ENCODE data around the gene VEGFC. TPM values are rescaled to one million over a fixed set of nuclear protein-coding genes. Genes with fewer than 3 reads are reported as not detected.

The VEGFC gene
- polyA plus RNA-seq, 1 of the 3 experiments (the other 2 are of a cell fraction): 81.9 TPM

GRCh38 chr4:176837169-176837895 is 44.6 kb upstream of the VEGFC start:
- Histone ChIP-seq H2AFZ (ENCODE audit: low read depth) (no peak overlapping the region), H3K4me3 (ENCODE audit: low read depth in 2 of 2, low read length in 1 of 2) (no peak overlapping the region), H3K36me3 (replicated peaks in 1 of 2; ENCODE audit: control insufficient read depth in 1 of 2, insufficient read depth in 2 of 2, low read length in 1 of 2) (no peaks in the 10 kb centered on the region), H3K79me2 (ENCODE audit: insufficient read depth) (no peaks in the 10 kb centered on the region; the same call in 1 of the 2 replicates), H3K9ac (no peak overlapping the region), H3K9me3 (no peaks in the 10 kb centered on the region), H3K27me3 (ENCODE audit: insufficient read depth) (no peaks in the 10 kb centered on the region), H3F3A (replicated peaks; ENCODE audit: insufficient read depth) (peaks cover 57% of the 10 kb centered on the region), H3K4me2 (no peak overlapping the region), H3K27ac (ENCODE audit: low read depth in 2 of 2, low read length in 1 of 2) (peak overlapping the region; percentile 9 to 89; a peak in 3 of 4 replicates), H3K4me1 (ENCODE audit: control insufficient read depth in 1 of 2, insufficient read depth in 2 of 2, low read depth in 1 of 2, low read length in 1 of 2) (peaks cover 0 to 21% of the 10 kb centered on the region in 2 experiments; a peak in 2 of 4 replicates), H3K9me2 (no peaks in the 10 kb centered on the region), H4K20me1 (ENCODE audit: insufficient read depth) (no peaks in the 10 kb centered on the region)
- TF ChIP-seq JUND (IDR thresholded peaks at IDR 0.05) (no peak), NRF1 (IDR thresholded peaks at IDR 0.05; ENCODE audit: low read depth, low read length) (no peak), EP300 (IDR thresholded peaks at IDR 0.05; ENCODE audit: borderline replicate concordance in 1 of 2, low read depth in 1 of 2, low read length in 1 of 2) (no peak), ZBTB33 (IDR thresholded peaks at IDR 0.05; ENCODE audit: borderline replicate concordance, low read depth) (no peak), FOXM1 (IDR thresholded peaks at IDR 0.05; ENCODE audit: low read depth) (no peak), FOSL2 (IDR thresholded peaks at IDR 0.05; ENCODE audit: borderline replicate concordance, low read depth) (no peak), TEAD4 (IDR thresholded peaks at IDR 0.05; ENCODE audit: borderline replicate concordance, insufficient read depth) (no peak), MEF2A (IDR thresholded peaks at IDR 0.05; ENCODE audit: borderline replicate concordance, low read depth) (no peak), GATA2 (CRISPR knock-in tag; IDR thresholded peaks at IDR 0.05) (no peak), RAD21 (IDR thresholded peaks at IDR 0.05; ENCODE audit: low read length) (no peak), FOXJ3 (CRISPR knock-in tag; IDR thresholded peaks at IDR 0.05) (no peak), POLR2AphosphoS5 (IDR thresholded peaks at IDR 0.05; ENCODE audit: low read depth, low read length) (no peak)
- TF ChIP-seq, protein P1, sequence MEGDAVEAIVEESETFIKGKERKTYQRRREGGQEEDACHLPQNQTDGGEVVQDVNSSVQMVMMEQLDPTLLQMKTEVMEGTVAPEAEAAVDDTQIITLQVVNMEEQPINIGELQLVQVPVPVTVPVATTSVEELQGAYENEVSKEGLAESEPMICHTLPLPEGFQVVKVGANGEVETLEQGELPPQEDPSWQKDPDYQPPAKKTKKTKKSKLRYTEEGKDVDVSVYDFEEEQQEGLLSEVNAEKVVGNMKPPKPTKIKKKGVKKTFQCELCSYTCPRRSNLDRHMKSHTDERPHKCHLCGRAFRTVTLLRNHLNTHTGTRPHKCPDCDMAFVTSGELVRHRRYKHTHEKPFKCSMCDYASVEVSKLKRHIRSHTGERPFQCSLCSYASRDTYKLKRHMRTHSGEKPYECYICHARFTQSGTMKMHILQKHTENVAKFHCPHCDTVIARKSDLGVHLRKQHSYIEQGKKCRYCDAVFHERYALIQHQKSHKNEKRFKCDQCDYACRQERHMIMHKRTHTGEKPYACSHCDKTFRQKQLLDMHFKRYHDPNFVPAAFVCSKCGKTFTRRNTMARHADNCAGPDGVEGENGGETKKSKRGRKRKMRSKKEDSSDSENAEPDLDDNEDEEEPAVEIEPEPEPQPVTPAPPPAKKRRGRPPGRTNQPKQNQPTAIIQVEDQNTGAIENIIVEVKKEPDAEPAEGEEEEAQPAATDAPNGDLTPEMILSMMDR (IDR thresholded peaks at IDR 0.05): no peak
- no peak for DNase-seq
- 58% methylated on average over 4 of the region's 4 CpGs for WGBS (ENCODE audit: low lambda C conversion rate)
- CTCF ChIA-PET: no interaction called here
- POLR2A ChIA-PET: no interaction called here

DNA sequence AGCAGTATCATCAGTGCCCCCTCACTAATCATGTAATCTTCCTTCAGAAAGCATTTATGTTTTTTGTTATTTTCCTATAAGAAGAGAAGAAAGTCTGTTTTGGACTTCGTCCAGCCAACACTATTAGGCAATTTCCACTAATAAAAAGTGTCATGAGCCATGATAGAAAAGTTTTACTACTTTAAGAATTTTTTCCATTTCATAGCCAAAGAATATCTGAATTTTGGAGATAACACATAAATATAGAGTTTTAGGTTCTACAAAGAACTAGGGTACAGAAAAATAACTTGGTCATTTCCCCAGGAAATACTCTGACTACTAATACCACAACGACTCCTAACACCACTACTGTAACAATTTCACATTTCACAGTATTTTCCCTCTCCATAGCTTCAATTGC is 41.8 kb upstream of the VEGFC start:
- Histone ChIP-seq H3K27me3 (ENCODE audit: insufficient read depth) (no peaks in the 10 kb centered on the region), H2AFZ (ENCODE audit: low read depth) (0 out of 2 replicates have a peak overlapping the region, but pooled peaks have one; percentile 15), H3K9me3 (no peaks in the 10 kb centered on the region), H3K4me1 (ENCODE audit: control insufficient read depth in 1 of 2, insufficient read depth in 2 of 2, low read depth in 1 of 2, low read length in 1 of 2) (peaks cover 0 to 5% of the 10 kb centered on the region in 2 experiments; a peak in 1 of 4 replicates), H3K79me2 (ENCODE audit: insufficient read depth) (no peaks in the 10 kb centered on the region), H3K9ac (no peak overlapping the region), H3K4me2 (no peak overlapping the region; the same call in 1 of the 2 replicates), H3K36me3 (replicated peaks in 1 of 2; ENCODE audit: control insufficient read depth in 1 of 2, insufficient read depth in 2 of 2, low read length in 1 of 2) (no peaks in the 10 kb centered on the region), H3F3A (replicated peaks; ENCODE audit: insufficient read depth) (peaks cover 36% of the 10 kb centered on the region), H3K27ac (ENCODE audit: low read depth in 2 of 2, low read length in 1 of 2) (peak overlapping the region in 1 of 2 experiments; percentile 76; a peak in 1 of 4 replicates), H3K4me3 (ENCODE audit: low read depth in 2 of 2, low read length in 1 of 2) (no peak overlapping the region), H4K20me1 (ENCODE audit: insufficient read depth) (no peaks in the 10 kb centered on the region), H3K9me2 (no peaks in the 10 kb centered on the region)
- no peak for DNase-seq
- WGBS (ENCODE audit: low lambda C conversion rate): 63% methylated on average over 2 of the region's 2 CpGs
- CTCF ChIA-PET: no interaction called here
- POLR2A ChIA-PET: no interaction called here
- TF ChIP-seq TAF1 (IDR thresholded peaks at IDR 0.05; ENCODE audit: borderline replicate concordance, low read depth, low read length) (no peak), RXRA (IDR thresholded peaks at IDR 0.05; ENCODE audit: borderline replicate concordance, low read depth) (no peak), SIN3A (IDR thresholded peaks at IDR 0.05; ENCODE audit: borderline replicate concordance, low read depth, low read length) (no peak), RCOR1 (IDR thresholded peaks at IDR 0.05; ENCODE audit: low read length) (no peak), EZH2phosphoT487 (IDR thresholded peaks at IDR 0.05; ENCODE audit: borderline replicate concordance, low read depth) (no peak), NRF1 (IDR thresholded peaks at IDR 0.05; ENCODE audit: low read depth, low read length) (no peak), GABPA (IDR thresholded peaks at IDR 0.05; ENCODE audit: low read depth) (no peak), MXI1 (IDR thresholded peaks at IDR 0.05; ENCODE audit: low read depth, low read length) (no peak), FOXM1 (IDR thresholded peaks at IDR 0.05; ENCODE audit: low read depth) (no peak), IRF3 (IDR thresholded peaks at IDR 0.05; ENCODE audit: low read depth, low read length) (no peak), FOSL2 (IDR thresholded peaks at IDR 0.05; ENCODE audit: borderline replicate concordance, low read depth) (no peak), TCF12 (IDR thresholded peaks at IDR 0.05) (no peak), YY1 (IDR thresholded peaks at IDR 0.05; ENCODE audit: low read depth) (no peak)

Data from SK-N-SH (cell line).